GM18505 (cell line): Measurements from ENCODE around the gene TMEM243.
A peak's percentile ranks its signal among the peaks of the same experiment; 100 is the strongest.
"Not testable (repeated sequence)": the region's sequence is repeated elsewhere in the genome, so short reads cannot be mapped to it uniquely, and the experiment has no call there.

Experiments used
- ATAC-seq: cut with Tn5 transposase; IDR thresholded peaks from one replicate; pipeline ENCODE4 v1.9.1; 2021; ENCODE audit not compliant: unreplicated experiment
- POLR2A ChIP-seq: IDR thresholded peaks from 4 replicates; pipeline ENCODE4 v1.6.1; 2011; ENCODE audit warnings: borderline replicate concordance; ENCODE audit not compliant: insufficient read depth, insufficient read length; ENCODE audit errors: extremely low read depth

The TMEM243 gene

GRCh38 chr7:87220026-87220733, 648 bp upstream of the TMEM243 start:
- TF ChIP-seq POLR2A: peak; percentile 87
- ATAC-seq: peak; percentile 40

GRCh38 chr7:87218796-87219544, 562 bp downstream of the TMEM243 start:
- TF ChIP-seq POLR2A: no peak
- ATAC-seq: peak; percentile 3

- ATAC-seq: no peak
- TF ChIP-seq POLR2A: peak; percentile 29
Observed at GRCh38 chr7:87217983-87218653, 1.4 kb downstream of the TMEM243 start.

GRCh38 chr7:87216701-87217508, 2.6 kb downstream of the TMEM243 start:
- peak; percentile 50 for ATAC-seq
- peak; percentile 92 for TF ChIP-seq POLR2A

GRCh38 chr7:87215046-87215445, 4.5 kb downstream of the TMEM243 start:
- TF ChIP-seq POLR2A: no peak
- no peak for ATAC-seq

GRCh38 chr7:87213811-87214210, 5.7 kb downstream of the TMEM243 start:
- TF ChIP-seq POLR2A: no peak
- no peak for ATAC-seq

GRCh38 chr7:87213252-87213651, 6.3 kb downstream of the TMEM243 start:
- no peak for ATAC-seq
- TF ChIP-seq POLR2A: no peak

- no peak for TF ChIP-seq POLR2A
- ATAC-seq: no peak
Observed at GRCh38 chr7:87212498-87212897, 7.0 kb downstream of the TMEM243 start.

- TF ChIP-seq POLR2A: no peak
- ATAC-seq: no peak
Observed at GRCh38 chr7:87210506-87210905, 9.0 kb downstream of the TMEM243 start.

GRCh38 chr7:87209295-87209924, 10.1 kb downstream of the TMEM243 start:
- TF ChIP-seq POLR2A: no peak
- no peak for ATAC-seq

GRCh38 chr7:87206361-87206760, 13.2 kb downstream of the TMEM243 start:
- TF ChIP-seq POLR2A: no peak
- ATAC-seq: no peak

- not testable (repeated sequence) for ATAC-seq
Observed at GRCh38 chr7:87205701-87206100, 13.8 kb downstream of the TMEM243 start.

GRCh38 chr7:87204933-87205332, 14.6 kb downstream of the TMEM243 start:
- TF ChIP-seq POLR2A: no peak

GRCh38 chr7:87203929-87204328, 15.6 kb downstream of the TMEM243 start:
- not testable (repeated sequence) for ATAC-seq

More at GRCh38 chr7:87204933-87205332, 14.6 kb downstream of the TMEM243 start:
- ATAC-seq: no peak
